CD4-positive, alpha-beta memory T cell (primary cell): ENCODE measurements around the gene TRMT5. TPM values are rescaled to one million over a fixed set of nuclear protein-coding genes. Genes with fewer than 3 reads are reported as not detected.

Experiments
- CTCF ChIA-PET: fragments of 350-600 bp; sonication (Branson Sonifier 250); formaldehyde crosslinking; loops from one replicate; lab custom pipeline; 2021; ENCODE audit warnings: inconsistent platforms; ENCODE audit not compliant: partially characterized antibody; lab: Charles Lee
- POLR2A ChIA-PET: fragments of 350-600 bp; sonication (Branson Sonifier 250); formaldehyde crosslinking; loops from one replicate; lab custom pipeline; 2021; ENCODE audit not compliant: partially characterized antibody; lab: Charles Lee
- DNase-seq, 5 donors: peaks; one replicate each; pipeline versions ENCODE4 v3.0.0 to v3.0.0-alpha.2; 2020 to 2022; ENCODE audit warnings: mixed read lengths in 1 of 5
- H3K27ac ChIP-seq: one replicate; pipeline ENCODE4 v1.7.0; 2013; ENCODE audit warnings: low read depth, low read length
- H3K27me3 ChIP-seq: 2 replicates; pipeline ENCODE4 v1.7.0; 2013; ENCODE audit warnings: mild to moderate bottlenecking, low read length, moderate library complexity; ENCODE audit not compliant: insufficient read depth
- H3K36me3 ChIP-seq: 2 replicates; pipeline ENCODE4 v1.7.0; 2013; ENCODE audit warnings: mild to moderate bottlenecking, low read length, moderate library complexity; ENCODE audit not compliant: insufficient read depth
- H3K4me1 ChIP-seq: 2 replicates; pipeline ENCODE4 v1.7.0; 2013; ENCODE audit warnings: mild to moderate bottlenecking, low read length, moderate library complexity; ENCODE audit not compliant: insufficient read depth
- H3K4me3 ChIP-seq, 2 donors: one replicate each; pipeline ENCODE4 v1.7.0; 2013; ENCODE audit warnings: low read length in 2 of 2, mild to moderate bottlenecking in 1 of 2
- H3K9me3 ChIP-seq, 2 donors: one replicate each; pipeline ENCODE4 v1.7.0; 2013; ENCODE audit warnings: low read length in 2 of 2, control low read depth in 1 of 2; ENCODE audit not compliant: control insufficient read depth in 1 of 2
- H3K27ac Mint-ChIP-seq, 7 donors: one replicate each; pipeline ENCODE4 v1.8.0; 2020 to 2021; ENCODE audit warnings: mixed read lengths in 7 of 7, mild to moderate bottlenecking in 6 of 7, inconsistent platforms in 3 of 7, moderate library complexity in 3 of 7
- H3K27me3 Mint-ChIP-seq, 2 donors: one replicate each; pipeline ENCODE4 v1.8.0; 2020 to 2021; ENCODE audit warnings: mixed read lengths in 2 of 2
- H3K36me3 Mint-ChIP-seq, 2 donors: one replicate each; pipeline ENCODE4 v1.8.0; 2020 to 2021; ENCODE audit warnings: mixed read lengths in 2 of 2, inconsistent platforms in 1 of 2, mild to moderate bottlenecking in 1 of 2
- H3K4me1 Mint-ChIP-seq, 4 donors: one replicate each; pipeline ENCODE4 v1.8.0; 2020 to 2021; ENCODE audit warnings: mixed read lengths in 4 of 4, mild to moderate bottlenecking in 1 of 4
- H3K4me3 Mint-ChIP-seq, 8 donors: one replicate each; pipeline ENCODE4 v1.8.0; 2020 to 2021; ENCODE audit warnings: mixed read lengths in 8 of 8, mild to moderate bottlenecking in 7 of 8, moderate library complexity in 6 of 8, inconsistent platforms in 3 of 8
- H3K9me3 Mint-ChIP-seq, 8 donors: one replicate each; pipeline ENCODE4 v1.8.0; 2020 to 2021; ENCODE audit warnings: mixed read lengths in 8 of 8, mild to moderate bottlenecking in 5 of 8, inconsistent platforms in 3 of 8, moderate library complexity in 1 of 8
- intact Hi-C: fragments of 100-400 bp; cut with micrococcal nuclease; formaldehyde crosslinking; loops from one replicate; pipeline ENCODE4 v1.15.1; 2023
- polyA plus RNA-seq, 2 donors: library from polyadenylated mRNA; unstranded; fragments of 300-500 nt; fragmentation: Illumina TruSeq; gene quantifications; one replicate each; pipeline ENCODE4 v1.2.3, GENCODE V29; 2021
- total RNA-seq, 2 experiments: library from RNA; stranded (reverse); gene quantifications; one replicate each; pipeline ENCODE4 v1.2.3, GENCODE V29; 2021

TRMT5 gene, protein sequence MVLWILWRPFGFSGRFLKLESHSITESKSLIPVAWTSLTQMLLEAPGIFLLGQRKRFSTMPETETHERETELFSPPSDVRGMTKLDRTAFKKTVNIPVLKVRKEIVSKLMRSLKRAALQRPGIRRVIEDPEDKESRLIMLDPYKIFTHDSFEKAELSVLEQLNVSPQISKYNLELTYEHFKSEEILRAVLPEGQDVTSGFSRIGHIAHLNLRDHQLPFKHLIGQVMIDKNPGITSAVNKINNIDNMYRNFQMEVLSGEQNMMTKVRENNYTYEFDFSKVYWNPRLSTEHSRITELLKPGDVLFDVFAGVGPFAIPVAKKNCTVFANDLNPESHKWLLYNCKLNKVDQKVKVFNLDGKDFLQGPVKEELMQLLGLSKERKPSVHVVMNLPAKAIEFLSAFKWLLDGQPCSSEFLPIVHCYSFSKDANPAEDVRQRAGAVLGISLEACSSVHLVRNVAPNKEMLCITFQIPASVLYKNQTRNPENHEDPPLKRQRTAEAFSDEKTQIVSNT
- total RNA-seq (10 to 100 TPM in 1 of 2 experiments, 1 to 10 TPM in 1; 8.5 to 11.8 TPM), polyA plus RNA-seq (1 to 10 TPM; 4.3 to 7.0 TPM)

DNA sequence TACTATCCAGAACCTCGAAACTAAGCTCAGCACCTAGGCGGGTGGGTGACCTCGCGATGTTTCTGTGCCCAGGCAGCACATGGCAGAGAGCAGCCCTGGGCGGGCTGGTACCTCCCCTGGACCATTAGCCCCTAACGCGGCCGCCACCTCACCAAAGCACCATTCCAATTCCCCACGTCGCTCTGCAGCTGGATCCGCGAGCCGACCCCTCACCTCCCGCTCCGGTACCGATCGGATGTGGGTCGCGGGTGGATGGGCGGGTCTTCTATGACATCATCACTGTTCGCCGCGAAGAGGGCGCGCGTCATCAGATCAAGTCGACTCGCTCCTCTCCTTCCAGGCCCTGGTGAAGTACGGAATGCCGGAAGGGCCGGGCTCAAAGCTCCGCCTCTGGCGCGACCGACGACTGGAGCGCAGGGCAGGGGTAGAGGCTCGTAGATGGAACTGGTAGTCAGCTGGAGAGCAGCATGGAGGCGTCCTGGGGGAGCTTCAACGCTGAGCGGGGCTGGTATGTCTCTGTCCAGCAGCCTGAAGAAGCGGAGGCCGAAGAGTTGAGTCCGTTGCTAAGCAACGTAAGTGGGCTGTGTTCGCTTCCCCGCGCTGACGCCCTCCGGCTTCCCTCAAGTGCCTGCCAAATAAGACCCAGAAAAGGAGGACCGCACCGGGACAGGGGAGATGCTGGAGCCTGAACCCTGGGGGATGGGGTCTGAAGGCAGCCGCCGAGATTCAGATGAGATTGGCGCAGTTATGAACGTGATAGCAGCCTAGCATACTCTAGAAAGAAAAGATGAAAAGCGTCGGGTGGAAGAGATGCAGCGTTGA, at the start of gene TRMT5, which contains the start of gene SLC38A6:
Gene TRMT5, minus strand, starts transcription at position 269 of the 822 bp plus-strand sequence. Its CDS starts 106 bp downstream, at position 163.
Gene SLC38A6, plus strand, starts transcription at position 435 of the 822 bp plus-strand sequence. Its CDS starts 33 bp downstream, at position 468.
- Mint-ChIP-seq H3K4me3 (no peak within 1 kb of the TSS), H3K27me3 (no peaks in the 10 kb centered on the region), H3K36me3 (peaks cover 11 to 14% of the 10 kb centered on the region in 2 donors), H3K4me1 (peaks cover 16 to 22% (median 17%) of the 10 kb centered on the region in 4 donors), H3K27ac (no peak within 1 kb of the TSS), H3K9me3 (no peaks in the 10 kb centered on the region)
- H3K4me3 ChIP-seq: peak within 1 kb of the TSS; percentile 78 to 96
- ChIA-PET CTCF (interaction anchor here (0.7 to 1.3 kb wide), 3 partner anchors 10 to 857 kb away, joined by 3 to 4 read pairs (median 3); no protein-coding TSS in a partner anchor), POLR2A (interaction anchor here (0.6 to 1.8 kb wide), 5 partner anchors 45 to 1497 kb away, joined by 3 to 11 read pairs (median 3); partner anchors contain the start of genes JKAMP, L3HYPDH and PPM1A)
- intact Hi-C loops: loop anchor here (1.0 to 2.0 kb wide), 3 partner anchors 247 to 890 kb away; partner anchors contain the start of genes MNAT1, PCNX4 and PPM1A
- H3K36me3 ChIP-seq: peaks cover 4% of the 10 kb centered on the region
- peak; percentile 92 to 94 (median 93) for DNase-seq
- peaks cover 32% of the 10 kb centered on the region for H3K4me1 ChIP-seq
- no peaks in the 10 kb centered on the region for H3K9me3 ChIP-seq
- no peaks in the 10 kb centered on the region for H3K27me3 ChIP-seq
- H3K27ac ChIP-seq: peak within 1 kb of the TSS; percentile 84

DNA sequence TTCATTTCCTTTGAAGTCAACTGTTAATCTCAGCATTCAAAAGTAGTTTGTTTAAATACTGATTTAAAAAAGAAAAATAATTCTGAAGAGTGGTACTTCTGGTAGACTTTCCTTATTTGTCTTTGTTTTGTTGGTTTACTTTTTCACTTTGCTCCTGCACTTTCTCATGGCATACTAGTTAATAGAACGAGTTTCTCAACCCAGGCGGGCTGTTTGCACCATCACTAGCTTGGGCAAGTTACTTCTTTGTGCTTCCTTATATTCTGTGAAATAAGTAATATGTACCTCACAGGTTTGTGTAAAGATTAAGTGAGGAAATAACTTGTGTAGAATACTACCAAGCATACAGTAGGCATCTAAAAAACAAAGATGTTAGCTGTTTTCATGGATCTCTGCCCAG, 45.6 kb upstream of the TRMT5 start:
- ChIA-PET POLR2A (no interaction called here), CTCF (interaction anchor here (0.6 to 6.0 kb wide), 12 partner anchors 8 to 1062 kb away, joined by 3 to 59 read pairs (median 4); no protein-coding TSS in a partner anchor)
- H3K4me3 Mint-ChIP-seq: no peak overlapping the region
- Histone ChIP-seq H3K27me3 (no peaks in the 10 kb centered on the region), H3K4me1 (no peaks in the 10 kb centered on the region), H3K27ac (no peak overlapping the region), H3K36me3 (no peaks in the 10 kb centered on the region), H3K9me3 (no peaks in the 10 kb centered on the region), H3K4me3 (no peak overlapping the region)
- no peak for DNase-seq
- H3K4me1 Mint-ChIP-seq: peaks cover 0 to 2% (median 0%) of the 10 kb centered on the region in 4 donors
- no peaks in the 10 kb centered on the region for H3K9me3 Mint-ChIP-seq
- H3K27me3 Mint-ChIP-seq: no peaks in the 10 kb centered on the region
- H3K27ac Mint-ChIP-seq: peak overlapping the region in 1 of 7 donors; percentile 45
- intact Hi-C loops: no loop called here
- H3K36me3 Mint-ChIP-seq: peaks cover 0 to 5% of the 10 kb centered on the region in 2 donors

DNA sequence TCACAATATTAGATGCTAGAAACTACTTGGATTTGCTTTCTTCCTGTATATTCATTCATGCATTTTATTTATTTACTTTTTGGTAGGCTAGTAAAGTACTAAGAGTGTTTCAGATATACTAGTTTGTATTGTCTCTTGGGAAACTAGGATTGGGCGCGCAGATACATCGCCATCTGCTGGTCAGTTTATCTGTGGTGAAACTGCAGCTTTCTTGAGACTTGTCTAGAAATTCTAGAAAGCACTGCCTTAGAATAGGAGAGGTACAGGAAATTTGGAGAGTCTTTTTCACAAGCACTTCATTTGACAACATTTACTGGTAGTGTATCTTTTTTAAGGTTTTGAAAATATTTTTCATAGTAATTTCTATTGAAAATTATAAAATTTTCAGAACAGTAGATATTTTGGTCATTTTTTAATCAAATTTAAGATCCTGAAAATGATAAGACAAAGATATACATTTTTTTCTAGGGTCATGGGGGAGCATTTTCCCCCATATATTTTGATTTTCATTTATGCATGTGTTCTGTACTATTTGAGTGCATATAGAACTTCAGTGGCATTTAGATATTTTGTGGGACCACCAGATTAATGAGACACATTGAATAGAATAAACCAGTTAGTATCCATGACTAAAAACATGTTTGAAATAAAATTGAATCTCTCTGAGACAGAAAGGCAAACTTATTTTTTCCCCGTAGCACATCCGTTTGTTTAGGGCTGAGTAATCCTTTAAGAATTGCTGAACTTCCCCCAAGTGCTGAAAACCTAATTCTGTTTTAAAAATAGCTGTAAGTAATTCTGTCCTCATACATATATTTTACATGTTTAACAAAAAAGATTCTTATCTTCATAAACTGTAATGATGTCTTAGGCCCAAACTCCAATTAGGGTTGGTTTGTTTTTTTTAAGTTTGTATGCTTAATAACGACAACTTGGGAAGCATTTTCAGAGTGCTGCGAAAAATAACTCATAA, 44.7 kb upstream of the TRMT5 start:
- peak; percentile 38 to 49 (median 47) for DNase-seq
- Histone ChIP-seq H3K4me1 (no peaks in the 10 kb centered on the region), H3K27me3 (no peaks in the 10 kb centered on the region), H3K36me3 (no peaks in the 10 kb centered on the region), H3K4me3 (no peak overlapping the region), H3K27ac (no peak overlapping the region), H3K9me3 (no peaks in the 10 kb centered on the region)
- CTCF ChIA-PET: interaction anchor here (0.6 to 6.0 kb wide), 11 partner anchors 9 to 674 kb away, joined by 3 to 59 read pairs (median 3); no protein-coding TSS in a partner anchor
- no peaks in the 10 kb centered on the region for H3K27me3 Mint-ChIP-seq
- H3K9me3 Mint-ChIP-seq: no peaks in the 10 kb centered on the region
- POLR2A ChIA-PET: interaction anchor here (0.7 kb wide), 1 partner anchor 44 kb away, joined by 3 read pairs; the partner anchor contains the start of gene SLC38A6
- no peak overlapping the region for H3K27ac Mint-ChIP-seq
- H3K36me3 Mint-ChIP-seq: peaks cover 0 to under 1% of the 10 kb centered on the region in 2 donors
- no peak overlapping the region for H3K4me3 Mint-ChIP-seq
- intact Hi-C loops: loop anchor here (1.0 kb wide), 3 partner anchors 227 to 675 kb away; no protein-coding TSS in a partner anchor
- H3K4me1 Mint-ChIP-seq: peaks cover 0 to under 1% (median 0%) of the 10 kb centered on the region in 4 donors

DNA sequence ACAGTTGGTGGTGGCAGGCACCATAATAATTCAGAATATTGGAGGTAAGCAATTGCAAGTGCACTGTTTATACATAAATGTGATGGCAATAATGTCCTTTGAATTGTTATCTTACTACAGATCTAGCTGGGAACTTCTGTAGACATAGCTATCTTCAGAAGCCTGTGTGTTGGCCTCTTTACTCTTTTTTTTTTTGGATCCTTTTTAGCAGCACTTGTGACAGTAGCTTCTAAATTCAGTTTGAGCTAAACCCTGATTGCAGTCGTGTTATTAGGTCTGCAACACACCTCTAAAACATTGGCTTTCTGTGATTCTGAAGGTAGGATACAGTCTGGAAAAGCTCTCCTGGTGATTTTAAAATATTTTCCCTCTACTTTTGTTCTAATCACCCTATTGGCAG, 38.7 kb upstream of the TRMT5 start:
- ChIA-PET CTCF (interaction anchor here (2.4 kb wide), 1 partner anchor 395 kb away, joined by 10 read pairs; no protein-coding TSS in a partner anchor), POLR2A (no interaction called here)
- Histone ChIP-seq H3K9me3 (no peaks in the 10 kb centered on the region), H3K36me3 (no peaks in the 10 kb centered on the region), H3K4me3 (no peak overlapping the region), H3K27me3 (no peaks in the 10 kb centered on the region), H3K4me1 (no peaks in the 10 kb centered on the region), H3K27ac (no peak overlapping the region)
- Mint-ChIP-seq H3K4me3 (no peak overlapping the region), H3K27ac (no peak overlapping the region), H3K9me3 (no peaks in the 10 kb centered on the region), H3K27me3 (no peaks in the 10 kb centered on the region), H3K4me1 (no peaks in the 10 kb centered on the region), H3K36me3 (peaks cover 2 to 3% of the 10 kb centered on the region in 2 donors)
- intact Hi-C loops: no loop called here
- DNase-seq: no peak

DNA sequence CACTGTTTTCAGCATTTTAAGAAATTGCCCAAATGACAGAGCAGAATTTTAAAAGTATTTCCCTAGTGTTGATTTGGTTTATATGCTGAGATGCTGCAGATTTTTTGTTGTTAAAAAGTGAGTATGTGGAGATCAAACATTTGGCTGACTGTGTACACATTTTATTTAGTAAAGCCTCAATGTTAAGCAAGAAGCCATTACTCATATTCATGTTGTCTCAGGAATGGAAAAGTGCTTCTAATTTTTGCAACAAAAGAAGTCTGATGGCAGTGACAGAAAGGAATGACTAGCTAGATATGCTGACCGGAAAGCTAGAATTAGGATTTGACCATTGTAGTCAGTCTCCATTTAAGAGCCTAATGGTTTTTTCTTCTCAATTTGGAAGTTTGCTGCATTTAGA, 22.7 kb upstream of the TRMT5 start:
- Mint-ChIP-seq H3K4me3 (no peak overlapping the region), H3K36me3 (peaks cover 13 to 32% of the 10 kb centered on the region in 2 donors), H3K4me1 (no peaks in the 10 kb centered on the region), H3K9me3 (peaks cover 0 to 12% (median 6%) of the 10 kb centered on the region in 8 donors), H3K27ac (no peak overlapping the region), H3K27me3 (no peaks in the 10 kb centered on the region)
- ChIA-PET CTCF (no interaction called here), POLR2A (no interaction called here)
- H3K36me3 ChIP-seq: no peaks in the 10 kb centered on the region
- H3K9me3 ChIP-seq: no peaks in the 10 kb centered on the region
- no peak overlapping the region for H3K27ac ChIP-seq
- no peak for DNase-seq
- intact Hi-C loops: no loop called here
- no peak overlapping the region for H3K4me3 ChIP-seq
- H3K27me3 ChIP-seq: no peaks in the 10 kb centered on the region
- no peaks in the 10 kb centered on the region for H3K4me1 ChIP-seq

DNA sequence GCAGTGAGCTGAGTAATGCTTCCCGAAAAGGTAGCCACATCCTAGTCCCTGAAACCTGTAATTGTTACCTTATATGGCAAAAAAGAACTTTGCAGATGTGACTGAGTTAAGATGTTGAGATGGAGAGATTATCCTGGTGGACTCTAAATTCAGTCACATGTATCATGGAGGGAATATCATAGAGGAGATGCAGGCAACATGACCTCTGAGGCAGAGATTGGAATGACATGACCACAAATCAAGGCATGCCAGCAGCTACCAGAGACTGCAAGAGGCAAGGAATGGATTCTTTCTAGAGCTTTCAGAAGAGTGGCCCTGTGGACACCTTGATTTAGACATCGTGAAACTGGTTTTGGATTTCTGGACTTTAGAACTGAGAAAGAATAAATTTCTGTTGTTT, 18.7 kb upstream of the TRMT5 start:
- Histone ChIP-seq H3K27me3 (no peaks in the 10 kb centered on the region), H3K4me3 (no peak overlapping the region), H3K4me1 (no peaks in the 10 kb centered on the region), H3K36me3 (no peaks in the 10 kb centered on the region), H3K27ac (no peak overlapping the region), H3K9me3 (no peaks in the 10 kb centered on the region)
- Mint-ChIP-seq H3K36me3 (peaks cover 29 to 56% of the 10 kb centered on the region in 2 donors), H3K27ac (no peak overlapping the region), H3K4me3 (no peak overlapping the region), H3K4me1 (no peaks in the 10 kb centered on the region), H3K9me3 (peaks cover 0 to 9% (median 5%) of the 10 kb centered on the region in 8 donors), H3K27me3 (no peaks in the 10 kb centered on the region)
- ChIA-PET POLR2A (no interaction called here), CTCF (interaction anchor here (1.7 kb wide), 1 partner anchor 28 kb away, joined by 6 read pairs; no protein-coding TSS in a partner anchor)
- no peak for DNase-seq
- intact Hi-C loops: no loop called here
